Fibroblast of lung (primary cell): Measurements from ENCODE around the gene LRRIQ3. TPM values are rescaled to one million over a fixed set of nuclear protein-coding genes. Genes with fewer than 3 reads are reported as not detected.

Experiments
- DNase-seq, 2 donors: peaks; one replicate each; pipeline versions ENCODE4 v3.0.0 to v3.0.0-alpha.2; 2010; ENCODE audit warnings: low read depth in 2 of 2
- H2AFZ ChIP-seq: 2 replicates; pipeline ENCODE4 v1.5.1; 2012; ENCODE audit warnings: low read length, control low read depth, inconsistent platforms
- H3K27ac ChIP-seq: 2 replicates; pipeline ENCODE4 v1.5.1; 2011; ENCODE audit warnings: low read length, control low read depth; ENCODE audit not compliant: insufficient read depth
- H3K27me3 ChIP-seq: 2 replicates; pipeline ENCODE4 v1.5.1; 2011; ENCODE audit warnings: mild to moderate bottlenecking, low read length; ENCODE audit not compliant: control insufficient read depth, insufficient read depth
- H3K36me3 ChIP-seq: 2 replicates; pipeline ENCODE4 v1.5.1; 2011; ENCODE audit warnings: low read length; ENCODE audit not compliant: control insufficient read depth, insufficient read depth
- H3K4me1 ChIP-seq: 2 replicates; pipeline ENCODE4 v1.5.1; 2011; ENCODE audit warnings: low read length; ENCODE audit not compliant: control insufficient read depth, insufficient read depth; ENCODE audit errors: extremely low read depth
- H3K4me2 ChIP-seq: 2 replicates; pipeline ENCODE4 v1.5.1; 2011; ENCODE audit warnings: low read length, control low read depth; ENCODE audit not compliant: insufficient read depth; ENCODE audit errors: extremely low read depth
- H3K4me3 ChIP-seq, 4 experiments: fragments of 200-600 bp in 1 of 4; sonication (generic) in 1 of 4; replicated peaks in 1 of 4; 2 replicates each; pipeline ENCODE4 v1.5.1; 2011 to 2016; ENCODE audit warnings: low read length in 4 of 4, low read depth in 3 of 4, mild to moderate bottlenecking in 3 of 4, control low read depth in 2 of 4, inconsistent platforms in 1 of 4, mixed read lengths in 1 of 4; ENCODE audit not compliant: insufficient read depth in 1 of 4; ENCODE audit errors: control extremely low read depth in 1 of 4
- H3K79me2 ChIP-seq: 2 replicates; pipeline ENCODE4 v1.5.1; 2012; ENCODE audit warnings: mild to moderate bottlenecking, low read length, inconsistent platforms; ENCODE audit not compliant: control insufficient read depth, insufficient read depth
- H3K9ac ChIP-seq: 2 replicates; pipeline ENCODE4 v1.5.1; 2011; ENCODE audit warnings: mild to moderate bottlenecking, low read length, control low read depth; ENCODE audit not compliant: insufficient read depth
- H3K9me3 ChIP-seq: 2 replicates; pipeline ENCODE4 v1.5.1; 2012; ENCODE audit warnings: low read depth, low read length; ENCODE audit not compliant: control insufficient read depth, insufficient read depth
- H4K20me1 ChIP-seq: 2 replicates; pipeline ENCODE4 v1.5.1; 2011; ENCODE audit warnings: low read length; ENCODE audit not compliant: control insufficient read depth, insufficient read depth; ENCODE audit errors: extremely low read depth
- EZH2 ChIP-seq: IDR thresholded peaks from 2 replicates; pipeline ENCODE4 v1.5.1; 2012; ENCODE audit warnings: low read length, control low read depth, mild to moderate bottlenecking; ENCODE audit errors: missing control alignments
- polyA plus RNA-seq, 2 donors: library from polyadenylated mRNA; depleted of rRNA in 1 of 2; stranded (reverse) in 1 of 2; unstranded in 1 of 2; fragments of >200 nt; gene quantifications; 2 replicates each; pipeline ENCODE4 v1.2.1, GENCODE V29; 2011 to 2012; ENCODE audit warnings: missing spikeins in 1 of 2
- total RNA-seq: library from RNA; depleted of rRNA; stranded (reverse); fragments of >200 nt; gene quantifications from 2 replicates; pipeline ENCODE4 v1.2.1, GENCODE V29; 2014
- TF ChIP-seq, protein P1 (sequence below), 2 donors: IDR thresholded peaks in 1 of 2; conservative IDR thresholded peaks in 1 of 2; 1 replicate in 1 of 2; 2 replicates in 1 of 2; pipeline ENCODE4 v1.5.1; 2011 to 2012; ENCODE audit warnings: low read length in 2 of 2, control low read depth in 1 of 2, inconsistent platforms in 1 of 2, low read depth in 1 of 2, mild to moderate bottlenecking in 1 of 2

LRRIQ3 gene
- total and polyA plus RNA-seq, 2 donors (not counting 1 experiment from before 2014, with no cell fraction given): 0.56 to 1.3 TPM

DNA sequence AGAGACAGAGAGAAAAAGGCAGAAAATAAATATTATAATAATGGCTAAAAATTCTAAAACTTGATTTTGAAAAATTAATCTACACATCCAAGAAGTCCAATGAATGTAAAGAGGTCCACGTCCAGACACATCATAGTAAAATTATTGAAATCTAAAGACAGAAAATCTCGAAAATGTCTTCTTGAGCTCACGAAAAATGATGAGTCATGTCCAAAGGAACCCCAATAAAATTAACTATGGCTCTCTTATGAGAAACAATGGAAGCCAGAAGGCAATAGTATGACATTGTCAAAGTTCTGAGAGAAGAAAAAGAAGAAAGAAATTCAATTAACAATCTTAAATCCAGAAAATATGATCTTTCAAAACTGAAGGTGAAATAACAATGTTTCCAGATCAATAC, 84.6 kb downstream of the LRRIQ3 start:
- no peaks in the 10 kb centered on the region for H3K79me2 ChIP-seq

GRCh38 chr1:74107394-74107793, 90.6 kb downstream of the LRRIQ3 start:
- H3K9me3 ChIP-seq: no peaks in the 10 kb centered on the region
- H4K20me1 ChIP-seq: no peaks in the 10 kb centered on the region
- H3K79me2 ChIP-seq: no peaks in the 10 kb centered on the region
- H3K4me2 ChIP-seq: no peak overlapping the region
- H3K4me1 ChIP-seq: no peaks in the 10 kb centered on the region
- no peak overlapping the region for H3K27ac ChIP-seq
- H2AFZ ChIP-seq: no peak overlapping the region
- no peaks in the 10 kb centered on the region for H3K27me3 ChIP-seq
- TF ChIP-seq EZH2: no peak
- TF ChIP-seq, protein P1, sequence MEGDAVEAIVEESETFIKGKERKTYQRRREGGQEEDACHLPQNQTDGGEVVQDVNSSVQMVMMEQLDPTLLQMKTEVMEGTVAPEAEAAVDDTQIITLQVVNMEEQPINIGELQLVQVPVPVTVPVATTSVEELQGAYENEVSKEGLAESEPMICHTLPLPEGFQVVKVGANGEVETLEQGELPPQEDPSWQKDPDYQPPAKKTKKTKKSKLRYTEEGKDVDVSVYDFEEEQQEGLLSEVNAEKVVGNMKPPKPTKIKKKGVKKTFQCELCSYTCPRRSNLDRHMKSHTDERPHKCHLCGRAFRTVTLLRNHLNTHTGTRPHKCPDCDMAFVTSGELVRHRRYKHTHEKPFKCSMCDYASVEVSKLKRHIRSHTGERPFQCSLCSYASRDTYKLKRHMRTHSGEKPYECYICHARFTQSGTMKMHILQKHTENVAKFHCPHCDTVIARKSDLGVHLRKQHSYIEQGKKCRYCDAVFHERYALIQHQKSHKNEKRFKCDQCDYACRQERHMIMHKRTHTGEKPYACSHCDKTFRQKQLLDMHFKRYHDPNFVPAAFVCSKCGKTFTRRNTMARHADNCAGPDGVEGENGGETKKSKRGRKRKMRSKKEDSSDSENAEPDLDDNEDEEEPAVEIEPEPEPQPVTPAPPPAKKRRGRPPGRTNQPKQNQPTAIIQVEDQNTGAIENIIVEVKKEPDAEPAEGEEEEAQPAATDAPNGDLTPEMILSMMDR (conservative IDR thresholded peaks at IDR 0.05 in 1 of 2, IDR thresholded peaks at IDR 0.05 in 1 of 2; ENCODE audit: low read depth in 1 of 2, low read length in 2 of 2): no peak
- H3K4me3 ChIP-seq: no peak overlapping the region
- no peaks in the 10 kb centered on the region for H3K36me3 ChIP-seq
- no peak overlapping the region for H3K9ac ChIP-seq
- DNase-seq: no peak

More for the DNA sequence above, 84.6 kb downstream of the LRRIQ3 start:
- no peak for DNase-seq
- no peaks in the 10 kb centered on the region for H3K9me3 ChIP-seq
- no peak overlapping the region for H2AFZ ChIP-seq
- no peak overlapping the region for H3K27ac ChIP-seq
- H3K9ac ChIP-seq: no peak overlapping the region
- no peak overlapping the region for H3K4me2 ChIP-seq
- H4K20me1 ChIP-seq: no peaks in the 10 kb centered on the region
- no peaks in the 10 kb centered on the region for H3K4me1 ChIP-seq
- H3K36me3 ChIP-seq: no peaks in the 10 kb centered on the region
- H3K4me3 ChIP-seq: no peak overlapping the region
- TF ChIP-seq EZH2: no peak
- TF ChIP-seq, protein P1 (conservative IDR thresholded peaks at IDR 0.05 in 1 of 2, IDR thresholded peaks at IDR 0.05 in 1 of 2; ENCODE audit: low read depth in 1 of 2, low read length in 2 of 2): no peak
- no peaks in the 10 kb centered on the region for H3K27me3 ChIP-seq

DNA sequence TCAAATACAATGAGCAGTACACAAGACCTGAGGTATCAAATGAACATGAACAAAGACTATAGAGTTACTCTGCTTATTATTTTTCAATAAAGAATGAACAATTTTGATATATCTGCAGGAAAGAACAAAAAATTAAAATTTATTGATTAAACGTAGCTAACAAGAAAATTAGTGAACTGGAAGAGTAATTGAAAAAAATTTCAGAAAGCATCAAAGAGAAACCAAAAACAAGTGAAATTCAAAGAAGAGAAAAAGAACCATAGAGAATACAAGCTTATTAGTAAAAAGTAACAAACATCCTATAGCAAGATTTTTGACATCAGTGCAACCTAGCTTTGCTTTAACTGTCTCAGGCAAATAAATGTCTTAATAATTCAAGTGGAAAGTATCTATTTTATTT, 106.6 kb downstream of the LRRIQ3 start:
- Histone ChIP-seq H3K4me1 (no peaks in the 10 kb centered on the region), H2AFZ (no peak overlapping the region), H3K27me3 (no peaks in the 10 kb centered on the region), H3K27ac (no peak overlapping the region), H3K36me3 (no peaks in the 10 kb centered on the region), H3K4me2 (no peak overlapping the region), H3K9me3 (no peaks in the 10 kb centered on the region), H3K79me2 (no peaks in the 10 kb centered on the region), H4K20me1 (no peaks in the 10 kb centered on the region), H3K9ac (no peak overlapping the region), H3K4me3 (no peak overlapping the region)
- TF ChIP-seq, protein P1 (conservative IDR thresholded peaks at IDR 0.05 in 1 of 2, IDR thresholded peaks at IDR 0.05 in 1 of 2; ENCODE audit: low read depth in 1 of 2, low read length in 2 of 2): no peak
- TF ChIP-seq EZH2: no peak
- no peak for DNase-seq
